ENCODE measurements around the gene PATJ.

DNA sequence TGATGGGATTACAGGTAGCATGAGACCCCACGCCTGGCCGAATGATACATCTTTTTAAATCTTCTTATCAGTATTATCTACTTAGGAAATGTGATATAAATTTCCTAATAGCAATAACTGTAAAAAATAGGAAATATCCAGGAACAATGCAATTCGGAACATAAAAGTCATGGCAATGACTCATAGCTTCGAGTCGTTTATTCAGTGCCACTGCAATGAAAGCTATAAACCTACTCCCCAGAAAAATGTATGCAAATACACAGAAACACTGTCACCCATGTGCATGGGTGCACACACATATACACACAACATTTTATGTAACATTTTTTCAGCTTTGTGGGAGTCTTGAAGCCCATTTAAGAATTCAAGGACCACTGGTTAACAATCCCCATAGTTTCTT lies 194.6 kb downstream of the PATJ start:
- TF ChIP-seq POLR2A (IDR thresholded peaks at IDR 0.05) (no peak), CTCF (IDR thresholded peaks at IDR 0.05 in 8 of 11, conservative IDR thresholded peaks at IDR 0.05 in 3 of 11) (no peak), POLR2AphosphoS5 (IDR thresholded peaks at IDR 0.05) (no peak)
